OCI-LY7 (cell line): ENCODE measurements around the gene CBX8. TPM values are rescaled to one million over a fixed set of nuclear protein-coding genes. Genes with fewer than 3 reads are reported as not detected.

Experiments used
- BruUV-seq: library from RNA; stranded (reverse); fragments of 400-500 nt; replicated peaks from 2 replicates; lab custom pipeline; 2021; lab: Mats Ljungman, UMichigan
- CTCF ChIA-PET: fragments of 300-600 bp; sonication (Branson Sonifier 250); formaldehyde crosslinking; loops from one replicate; lab custom pipeline; 2022; ENCODE audit warnings: antibody characterized with exemption; ENCODE audit not compliant: unreplicated experiment; lab: Charles Lee
- POLR2A ChIA-PET: fragments of 300-600 bp; sonication (Branson Sonifier 250); formaldehyde crosslinking; loops from one replicate; lab custom pipeline; 2022; ENCODE audit warnings: antibody characterized with exemption; lab: Charles Lee
- DNase-seq: peaks from one replicate; pipeline ENCODE4 v3.0.0-alpha.2; 2015; ENCODE audit warnings: low spot score
- H2AFZ ChIP-seq: fragments of 200-600 bp; sonication (generic), shearing (Covaris generic); 2 replicates; pipeline ENCODE4 v1.6.1; 2014; ENCODE audit warnings: mild to moderate bottlenecking, antibody characterized with exemption, low read length, moderate library complexity
- H3K27ac ChIP-seq: fragments of 200-600 bp; sonication (generic); 2 replicates; pipeline ENCODE4 v1.5.1; 2014; ENCODE audit warnings: mixed run types, low read depth, mild to moderate bottlenecking, moderate library complexity, low read length, inconsistent platforms; ENCODE audit not compliant: poor library complexity, severe bottlenecking
- H3K36me3 ChIP-seq: fragments of 200-600 bp; sonication (generic); 2 replicates; pipeline ENCODE4 v1.6.1; 2014; ENCODE audit warnings: mild to moderate bottlenecking, antibody characterized with exemption, low read length, moderate library complexity, mixed read lengths; ENCODE audit not compliant: insufficient read depth
- H3K4me1 ChIP-seq: fragments of 200-600 bp; sonication (generic); 2 replicates; pipeline ENCODE4 v1.5.1; 2014; ENCODE audit warnings: mild to moderate bottlenecking, low read length; ENCODE audit not compliant: insufficient read depth, poor library complexity, severe bottlenecking
- H3K4me2 ChIP-seq: fragments of 200-600 bp; sonication (generic); 2 replicates; pipeline ENCODE4 v1.6.1; 2014; ENCODE audit warnings: mild to moderate bottlenecking, low read length
- H3K4me3 ChIP-seq: fragments of 200-600 bp; sonication (generic); 2 replicates; pipeline ENCODE4 v1.5.1; 2014; ENCODE audit warnings: mild to moderate bottlenecking, low read depth, low read length; ENCODE audit not compliant: poor library complexity, severe bottlenecking
- H3K79me2 ChIP-seq: fragments of 200-600 bp; sonication (generic); 2 replicates; pipeline ENCODE4 v1.6.1; 2016; ENCODE audit warnings: low read depth, mild to moderate bottlenecking, low read length, moderate library complexity, mixed read lengths; ENCODE audit not compliant: insufficient read depth
- H3K9me2 ChIP-seq: fragments of 200-600 bp; sonication (generic); 2 replicates; pipeline ENCODE4 v1.6.1; 2016; ENCODE audit warnings: mild to moderate bottlenecking, low read length, mixed read lengths; ENCODE audit not compliant: insufficient read depth
- H3K9me3 ChIP-seq: fragments of 200-600 bp; sonication (generic); 2 replicates; pipeline ENCODE4 v1.6.1; 2014; ENCODE audit warnings: mild to moderate bottlenecking, mixed run types, low read length, mixed read lengths
- H4K20me1 ChIP-seq: fragments of 200-600 bp; sonication (generic); 2 replicates; pipeline ENCODE4 v1.6.1; 2014; ENCODE audit warnings: mild to moderate bottlenecking, antibody characterized with exemption, low read length, moderate library complexity, mixed read lengths; ENCODE audit not compliant: insufficient read depth
- CTCF ChIP-seq: fragments of 200-600 bp; sonication (generic); conservative IDR thresholded peaks from 2 replicates; pipeline ENCODE4 v1.5.1; 2014; ENCODE audit warnings: mild to moderate bottlenecking, antibody characterized with exemption, low read length, moderate library complexity, mixed read lengths
- EZH2phosphoT487 ChIP-seq: fragments of 200-600 bp; sonication (generic); IDR thresholded peaks from 2 replicates; pipeline ENCODE4 v1.6.1; 2018; ENCODE audit warnings: low read depth, borderline replicate concordance, mild to moderate bottlenecking, mixed run types, antibody characterized with exemption, low read length, moderate library complexity, mixed read lengths
- intact Hi-C: fragments of 100-400 bp; cut with micrococcal nuclease; formaldehyde crosslinking; loops from one replicate; pipeline ENCODE4 v1.10.0; 2022; ENCODE audit not compliant: unreplicated experiment
- total RNA-seq, 2 experiments: library from RNA; depleted of rRNA in 1 of 2; stranded (reverse); fragments of >200 nt in 1 of 2; shearing (Covaris generic) in 1 of 2; gene quantifications; 2 replicates each; pipeline ENCODE4 v1.2.3, GENCODE V29; 2014 to 2022

CBX8 gene
- total RNA-seq, 2 experiments from 2014 or later, result 7.5 to 16.3 TPM

DNA sequence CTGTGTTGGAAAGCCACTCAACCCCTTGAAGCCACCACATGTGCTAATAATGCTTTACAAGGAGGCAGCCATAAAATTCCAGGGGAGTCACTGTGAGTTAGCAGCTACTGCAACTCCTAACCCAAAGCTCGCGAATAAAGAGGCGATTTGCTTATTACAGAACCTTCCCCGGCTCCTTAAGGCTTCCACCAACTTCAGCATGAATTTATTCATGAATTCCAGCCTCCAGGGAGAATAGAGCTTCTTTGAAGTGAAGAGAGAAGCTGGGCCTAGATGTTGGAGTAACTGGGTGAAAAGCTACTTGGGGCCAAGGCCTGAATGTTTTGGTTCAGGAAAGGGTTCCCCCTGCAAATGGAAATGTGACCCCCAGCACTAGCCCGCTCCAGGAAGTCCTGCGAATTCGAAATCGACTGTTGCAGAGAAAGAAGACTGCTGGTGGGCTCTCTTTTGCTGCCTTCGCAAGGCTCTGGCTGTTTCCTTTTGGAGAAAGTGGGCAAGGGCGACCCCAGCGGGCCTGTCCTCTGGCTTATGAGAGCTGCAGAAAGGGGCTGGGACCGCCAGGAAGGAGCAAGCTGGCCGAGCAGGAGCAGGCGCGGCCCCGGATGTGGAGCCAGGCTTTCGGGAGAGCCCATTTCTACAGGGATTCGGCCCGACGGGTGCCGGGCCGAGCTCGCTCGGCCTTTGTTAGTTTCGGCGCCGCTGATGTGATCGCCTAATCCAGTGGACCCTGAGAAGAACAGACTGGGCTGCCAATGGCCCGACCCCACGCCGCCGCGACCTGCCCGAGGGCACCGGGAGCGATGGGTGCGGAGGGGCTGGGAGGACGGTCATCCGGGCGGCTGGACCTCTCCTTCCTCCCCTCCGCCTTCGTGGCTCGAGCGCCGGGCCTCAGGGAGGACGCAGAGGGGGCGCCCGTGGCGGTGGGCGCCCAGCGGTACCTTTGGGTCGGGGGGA lies 7.6 kb downstream of the CBX8 start:
- no TSS peak for BruUV-seq
- Histone ChIP-seq H3K79me2 (no peaks in the 10 kb centered on the region), H3K27ac (no peak overlapping the region), H4K20me1 (no peaks in the 10 kb centered on the region), H3K9me2 (no peaks in the 10 kb centered on the region), H3K4me3 (no peak overlapping the region), H3K4me1 (peaks cover 4% of the 10 kb centered on the region), H3K36me3 (0 out of 2 replicates have a peak, but pooled peaks cover 3% of the 10 kb centered on the region), H3K9me3 (no peaks in the 10 kb centered on the region), H2AFZ (no peak overlapping the region), H3K4me2 (no peak overlapping the region)
- TF ChIP-seq EZH2phosphoT487 (no peak), CTCF (no peak)
- ChIA-PET POLR2A (no interaction called here), CTCF (interaction anchor here (0.6 to 1.0 kb wide), 2 partner anchors 46 to 48 kb away, joined by 3 read pairs; no protein-coding TSS in a partner anchor)
- intact Hi-C loops, result loop anchor here (2.0 kb wide), 2 partner anchors 128 to 182 kb away; no protein-coding TSS in a partner anchor
- no peak for DNase-seq

DNA sequence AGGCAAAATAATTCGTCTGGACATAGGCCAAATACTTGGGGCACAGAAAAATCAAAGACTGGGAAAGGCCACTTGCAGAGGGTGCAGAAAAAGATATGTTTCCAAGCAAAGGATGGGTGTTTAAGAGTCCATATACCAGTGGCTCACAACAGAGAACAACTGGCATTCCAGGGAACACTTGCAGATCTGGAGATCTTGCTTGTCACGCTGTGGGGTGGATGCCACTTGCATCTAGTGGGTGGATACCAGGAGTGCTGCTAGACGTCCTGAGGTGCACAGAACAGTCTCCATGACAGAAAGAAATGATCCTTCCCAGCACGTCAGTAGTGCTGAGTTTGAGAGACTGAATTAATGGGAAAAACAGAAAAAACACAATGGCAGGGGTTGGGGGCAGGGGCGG lies 8.4 kb downstream of the CBX8 start:
- no peak overlapping the region for H3K4me2 ChIP-seq
- H3K9me2 ChIP-seq, result no peaks in the 10 kb centered on the region
- no peak overlapping the region for H2AFZ ChIP-seq
- no peak overlapping the region for H3K27ac ChIP-seq
- no peaks in the 10 kb centered on the region for H3K79me2 ChIP-seq
- no peak for TF ChIP-seq CTCF
- TF ChIP-seq EZH2phosphoT487, result no peak
- no peak overlapping the region for H3K4me3 ChIP-seq
- H3K36me3 ChIP-seq, result 0 out of 2 replicates have a peak, but pooled peaks cover 8% of the 10 kb centered on the region
- no peaks in the 10 kb centered on the region for H3K9me3 ChIP-seq
- DNase-seq, result no peak
- ChIA-PET POLR2A (no interaction called here), CTCF (no interaction called here)
- H3K4me1 ChIP-seq, result no peaks in the 10 kb centered on the region
- no peaks in the 10 kb centered on the region for H4K20me1 ChIP-seq
- intact Hi-C loops, result loop anchor here (2.0 kb wide), 2 partner anchors 128 to 182 kb away; no protein-coding TSS in a partner anchor
- BruUV-seq, result no TSS peak
